Breast epithelium (tissue), 4 donors: ENCODE results near the gene OMD. TPM values are rescaled to one million over a fixed set of nuclear protein-coding genes. Genes with fewer than 3 reads are reported as not detected.

Experiments
- DNase-seq, 2 donors: peaks; one replicate each; pipeline ENCODE4 v3.0.0-alpha.2; 2019; ENCODE audit warnings: low spot score in 2 of 2
- H3K27ac ChIP-seq, 2 donors: fragments of 200-600 bp; sonication (generic) in 1 of 2; one replicate each; pipeline ENCODE4 v1.5.1; 2016 to 2019; ENCODE audit warnings: mild to moderate bottlenecking in 1 of 2
- H3K27me3 ChIP-seq, 2 donors: fragments of 200-600 bp; sonication (generic) in 1 of 2; one replicate each; pipeline versions ENCODE4 v1.5.1 to v1.6.0; 2017 to 2019; ENCODE audit warnings: control low read depth in 1 of 2, mild to moderate bottlenecking in 1 of 2
- H3K36me3 ChIP-seq: fragments of 200-600 bp; one replicate; pipeline ENCODE4 v1.5.1; 2019
- H3K4me1 ChIP-seq, 2 donors: fragments of 200-600 bp; sonication (generic); one replicate each; pipeline ENCODE4 v1.5.1; 2016 to 2019; ENCODE audit warnings: control low read depth in 1 of 2
- H3K4me3 ChIP-seq, 3 donors: fragments of 200-600 bp; sonication (generic); 1 replicate in 2 of 3; 2 replicates in 1 of 3; pipeline ENCODE4 v1.5.1; 2016 to 2019; ENCODE audit warnings: mild to moderate bottlenecking in 3 of 3, moderate library complexity in 2 of 3
- H3K9me3 ChIP-seq, 2 donors: fragments of 200-600 bp; sonication (generic) in 1 of 2; one replicate each; pipeline ENCODE4 v1.5.1; 2016 to 2019; ENCODE audit warnings: control low read depth in 1 of 2
- POLR2A ChIP-seq: fragments of 450-650 bp; IDR thresholded peaks from one replicate; pipeline ENCODE4 v1.6.1; 2016; ENCODE audit warnings: antibody characterized with exemption, mild to moderate bottlenecking, moderate library complexity
- POLR2AphosphoS5 ChIP-seq, 3 donors: sonication (generic); formaldehyde crosslinking; IDR thresholded peaks; one replicate each; pipeline ENCODE4 v1.6.1; 2017; ENCODE audit warnings: antibody characterized with exemption in 3 of 3
- intact Hi-C: fragments of 100-400 bp; cut with DNase I; formaldehyde crosslinking; loops from one replicate; pipeline ENCODE4 v1.15.1; 2023; ENCODE audit warnings: low total_unique reads
- total RNA-seq, 3 donors: library from RNA; depleted of rRNA; stranded (reverse); fragments of >200 nt; gene quantifications; one replicate each; pipeline ENCODE4 v1.1.0, GENCODE V29; 2016
- TF ChIP-seq, protein P1 (sequence below), 3 donors: fragments of 450-650 bp; IDR thresholded peaks; one replicate each; pipeline ENCODE4 v1.5.1; 2016 to 2017; ENCODE audit warnings: antibody characterized with exemption in 3 of 3, mild to moderate bottlenecking in 3 of 3, moderate library complexity in 3 of 3

Gene OMD
- total RNA-seq, 3 donors from 2014 or later = 12.8 to 39.2 (median 30.0) TPM

DNA sequence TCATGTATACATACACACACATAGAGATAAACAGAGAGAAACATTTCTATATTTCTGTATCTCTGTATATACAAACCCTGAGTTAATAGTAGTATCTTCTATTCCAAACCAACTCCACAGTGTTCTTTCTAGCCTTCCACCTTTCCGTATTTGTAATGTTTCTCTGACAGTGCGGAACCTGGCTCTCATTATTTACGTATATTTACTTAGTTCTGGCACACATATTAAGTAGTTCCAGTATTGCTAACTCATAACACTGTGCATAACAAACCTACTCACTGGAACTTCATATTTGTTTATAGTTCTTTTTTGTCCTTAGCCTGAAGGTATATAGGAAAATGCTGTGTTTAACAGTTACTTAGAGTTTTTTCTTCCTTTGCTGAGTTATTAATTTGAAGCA is 26.4 kb downstream of the OMD start:
- H3K27me3 ChIP-seq = no peaks in the 10 kb centered on the region
- intact Hi-C loops = no loop called here
- no peak for TF ChIP-seq POLR2A
- no peak for TF ChIP-seq POLR2AphosphoS5 (IDR thresholded peaks at IDR 0.05)
- TF ChIP-seq, protein P1, sequence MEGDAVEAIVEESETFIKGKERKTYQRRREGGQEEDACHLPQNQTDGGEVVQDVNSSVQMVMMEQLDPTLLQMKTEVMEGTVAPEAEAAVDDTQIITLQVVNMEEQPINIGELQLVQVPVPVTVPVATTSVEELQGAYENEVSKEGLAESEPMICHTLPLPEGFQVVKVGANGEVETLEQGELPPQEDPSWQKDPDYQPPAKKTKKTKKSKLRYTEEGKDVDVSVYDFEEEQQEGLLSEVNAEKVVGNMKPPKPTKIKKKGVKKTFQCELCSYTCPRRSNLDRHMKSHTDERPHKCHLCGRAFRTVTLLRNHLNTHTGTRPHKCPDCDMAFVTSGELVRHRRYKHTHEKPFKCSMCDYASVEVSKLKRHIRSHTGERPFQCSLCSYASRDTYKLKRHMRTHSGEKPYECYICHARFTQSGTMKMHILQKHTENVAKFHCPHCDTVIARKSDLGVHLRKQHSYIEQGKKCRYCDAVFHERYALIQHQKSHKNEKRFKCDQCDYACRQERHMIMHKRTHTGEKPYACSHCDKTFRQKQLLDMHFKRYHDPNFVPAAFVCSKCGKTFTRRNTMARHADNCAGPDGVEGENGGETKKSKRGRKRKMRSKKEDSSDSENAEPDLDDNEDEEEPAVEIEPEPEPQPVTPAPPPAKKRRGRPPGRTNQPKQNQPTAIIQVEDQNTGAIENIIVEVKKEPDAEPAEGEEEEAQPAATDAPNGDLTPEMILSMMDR (IDR thresholded peaks at IDR 0.05) = no peak
- H3K36me3 ChIP-seq = no peaks in the 10 kb centered on the region
- DNase-seq = no peak
- H3K4me3 ChIP-seq = no peak overlapping the region
- no peak overlapping the region for H3K27ac ChIP-seq
- no peaks in the 10 kb centered on the region for H3K9me3 ChIP-seq
- no peaks in the 10 kb centered on the region for H3K4me1 ChIP-seq

DNA sequence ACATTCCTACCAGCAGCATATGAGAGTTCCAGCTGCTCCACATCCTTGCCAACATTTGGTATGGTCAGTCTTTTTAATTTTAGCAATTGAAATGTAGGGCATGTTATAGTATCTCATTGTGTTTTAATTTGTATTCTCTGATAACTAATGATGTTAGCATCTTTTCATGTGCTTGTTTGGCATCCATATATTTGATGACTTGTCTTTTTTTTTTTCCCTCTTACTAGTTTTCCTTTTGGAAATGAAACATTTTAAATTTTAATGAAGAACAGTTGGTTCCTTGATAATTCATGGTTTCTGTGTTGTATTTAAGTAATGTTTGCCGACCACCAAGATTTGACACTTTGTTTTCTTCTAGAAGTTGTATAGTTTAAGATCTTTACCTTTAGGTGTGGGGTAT is 28.7 kb downstream of the OMD start:
- Histone ChIP-seq H3K27ac (no peak overlapping the region), H3K4me1 (no peaks in the 10 kb centered on the region), H3K36me3 (no peaks in the 10 kb centered on the region), H3K27me3 (no peaks in the 10 kb centered on the region), H3K9me3 (no peaks in the 10 kb centered on the region), H3K4me3 (no peak overlapping the region)
- TF ChIP-seq POLR2A = no peak
- no peak for TF ChIP-seq POLR2AphosphoS5 (IDR thresholded peaks at IDR 0.05)
- TF ChIP-seq, protein P1 (IDR thresholded peaks at IDR 0.05) = no peak
- intact Hi-C loops = no loop called here
- no peak for DNase-seq

DNA sequence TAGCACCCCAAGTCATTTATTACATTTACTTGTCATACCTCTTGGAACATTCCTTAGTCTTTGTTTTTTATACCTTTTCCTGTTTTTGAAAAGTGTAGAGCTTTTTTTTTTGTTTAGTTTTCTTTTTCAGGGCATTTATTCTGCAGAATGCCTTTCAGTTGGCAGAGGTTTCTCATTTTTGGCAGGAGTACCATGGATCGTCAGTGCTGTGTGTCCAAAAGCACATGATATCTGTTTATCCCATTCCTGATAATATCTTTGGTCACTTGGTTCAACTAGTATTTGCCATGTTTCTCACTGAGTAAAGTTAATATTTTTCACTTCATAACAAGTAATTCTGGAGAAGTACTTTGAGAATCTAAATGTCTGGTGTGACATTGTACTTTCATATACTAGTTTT is 30.6 kb downstream of the OMD start:
- H3K27ac ChIP-seq = peak overlapping the region in 1 of 2 donors; percentile 17
- H3K9me3 ChIP-seq = no peaks in the 10 kb centered on the region
- TF ChIP-seq POLR2A (no peak), POLR2AphosphoS5 (IDR thresholded peaks at IDR 0.05) (no peak)
- TF ChIP-seq, protein P1 (IDR thresholded peaks at IDR 0.05) = no peak
- no peaks in the 10 kb centered on the region for H3K4me1 ChIP-seq
- no peaks in the 10 kb centered on the region for H3K36me3 ChIP-seq
- H3K4me3 ChIP-seq = no peak overlapping the region
- DNase-seq = no peak
- no peaks in the 10 kb centered on the region for H3K27me3 ChIP-seq
- intact Hi-C loops = no loop called here

DNA sequence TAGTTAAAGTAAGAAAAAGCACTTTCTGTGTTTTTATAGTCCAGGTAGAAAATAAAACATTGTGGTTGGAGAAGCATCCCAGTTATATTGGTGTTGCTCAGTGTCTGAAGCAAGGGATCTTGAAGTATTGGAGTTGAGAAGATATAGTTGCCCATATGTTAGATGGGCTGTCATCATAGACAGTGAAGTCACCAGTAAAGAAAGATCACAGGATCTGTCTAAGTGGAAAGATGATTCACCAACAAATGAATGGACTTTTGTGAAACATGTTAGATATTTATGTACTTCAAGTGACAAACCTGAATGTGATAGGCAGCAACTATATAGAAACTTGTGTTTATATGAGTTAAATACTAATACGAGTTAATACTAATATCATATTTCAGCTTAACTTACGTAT is 31.6 kb downstream of the OMD start:
- DNase-seq = no peak
- no peaks in the 10 kb centered on the region for H3K36me3 ChIP-seq
- intact Hi-C loops = no loop called here
- no peaks in the 10 kb centered on the region for H3K4me1 ChIP-seq
- H3K27ac ChIP-seq = no peak overlapping the region
- TF ChIP-seq, protein P1 (IDR thresholded peaks at IDR 0.05) = no peak
- TF ChIP-seq POLR2AphosphoS5 (IDR thresholded peaks at IDR 0.05) = no peak
- TF ChIP-seq POLR2A = no peak
- H3K4me3 ChIP-seq = no peak overlapping the region
- H3K9me3 ChIP-seq = no peaks in the 10 kb centered on the region
- H3K27me3 ChIP-seq = no peaks in the 10 kb centered on the region

DNA sequence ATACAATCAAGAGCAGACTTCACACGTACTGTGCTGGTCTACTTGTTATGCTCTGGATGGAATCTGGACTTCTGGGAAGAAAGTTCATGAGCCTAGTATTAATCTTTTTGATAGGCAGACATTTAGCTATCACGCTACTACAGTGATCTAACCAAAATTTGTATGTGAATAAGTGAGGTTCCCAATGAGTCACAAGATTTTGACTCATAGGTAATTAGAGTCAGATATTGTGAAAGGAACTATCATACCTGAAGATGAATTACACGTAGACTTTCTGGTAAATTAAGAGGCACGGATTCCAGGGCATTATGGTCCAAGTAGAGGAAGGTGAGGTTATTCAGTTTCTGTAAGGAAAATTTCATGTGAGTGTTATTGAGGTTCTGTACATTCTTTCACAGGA is 38.3 kb downstream of the OMD start:
- no peaks in the 10 kb centered on the region for H3K27me3 ChIP-seq
- no peaks in the 10 kb centered on the region for H3K36me3 ChIP-seq
- intact Hi-C loops = no loop called here
- no peak for TF ChIP-seq POLR2A
- TF ChIP-seq, protein P1 (IDR thresholded peaks at IDR 0.05) = no peak
- TF ChIP-seq POLR2AphosphoS5 (IDR thresholded peaks at IDR 0.05) = no peak
- no peak for DNase-seq
- H3K4me3 ChIP-seq = no peak overlapping the region
- no peaks in the 10 kb centered on the region for H3K4me1 ChIP-seq
- no peaks in the 10 kb centered on the region for H3K9me3 ChIP-seq
- H3K27ac ChIP-seq = peak overlapping the region; percentile 14 to 50
